Thoracic aorta (tissue), 2 donors: ENCODE results near the gene KIF5C. TPM values are rescaled to one million over a fixed set of nuclear protein-coding genes. Genes with fewer than 3 reads are reported as not detected.

ENCODE experiments used
- ATAC-seq: fragments of 150-250 bp; one replicate; pipeline ENCODE4 v1.8.0; 2017; ENCODE audit warnings: low read depth; ENCODE audit not compliant: insufficient number of reproducible peaks, low FRiP score
- DNase-seq: peaks from one replicate; pipeline ENCODE4 v3.0.0-alpha.2; 2020; ENCODE audit warnings: low spot score
- H3K27ac ChIP-seq, 2 donors: fragments of 200-600 bp; sonication (generic); 1 replicate in 1 of 2; 2 replicates in 1 of 2; pipeline ENCODE4 v1.5.1; 2016; ENCODE audit warnings: mild to moderate bottlenecking in 2 of 2, moderate library complexity in 2 of 2
- H3K27me3 ChIP-seq: fragments of 200-600 bp; sonication (generic); replicated peaks from 2 replicates; pipeline ENCODE4 v1.6.0; 2016; ENCODE audit warnings: mild to moderate bottlenecking; ENCODE audit not compliant: insufficient read depth
- H3K36me3 ChIP-seq: fragments of 200-600 bp; sonication (generic); one replicate; pipeline ENCODE4 v1.5.1; 2016
- H3K4me1 ChIP-seq, 2 donors: fragments of 200-600 bp; sonication (generic); 1 replicate in 1 of 2; 2 replicates in 1 of 2; pipeline versions ENCODE4 v1.5.1 to v1.6.0; 2016; ENCODE audit warnings: low read depth in 2 of 2, mild to moderate bottlenecking in 1 of 2; ENCODE audit not compliant: control insufficient read depth in 1 of 2
- H3K4me3 ChIP-seq: fragments of 200-600 bp; sonication (generic); 2 replicates; pipeline ENCODE4 v1.5.1; 2016; ENCODE audit warnings: mild to moderate bottlenecking
- H3K9me3 ChIP-seq: fragments of 200-600 bp; sonication (generic); 2 replicates; pipeline ENCODE4 v1.5.1; 2016
- CTCF ChIP-seq: fragments of 200-600 bp; sonication (generic); IDR thresholded peaks from one replicate; pipeline ENCODE4 v1.5.1; 2019; ENCODE audit warnings: antibody characterized with exemption
- total RNA-seq, 2 donors: library from RNA; depleted of rRNA; stranded (reverse); fragments of >200 nt; gene quantifications; one replicate each; pipeline versions ENCODE4 v1.1.0 to v1.2.3, GENCODE V29; 2016

Gene KIF5C
- total RNA-seq, 2 donors from 2014 or later: 4.5 to 7.3 TPM

- no peak overlapping the region for H3K4me3 ChIP-seq
- TF ChIP-seq CTCF: no peak
- no peak for ATAC-seq
- H3K4me1 ChIP-seq: no peaks in the 10 kb centered on the region
- no peaks in the 10 kb centered on the region for H3K9me3 ChIP-seq
- no peaks in the 10 kb centered on the region for H3K27me3 ChIP-seq
- no peak for DNase-seq
- H3K36me3 ChIP-seq: no peaks in the 10 kb centered on the region
- H3K27ac ChIP-seq: no peak overlapping the region
These were observed 79.5 kb downstream of the KIF5C start for GRCh38 chr2:148954536-148954935.

- ATAC-seq (no peak), DNase-seq (no peak)
- Histone ChIP-seq H3K4me3 (no peak overlapping the region), H3K4me1 (no peaks in the 10 kb centered on the region), H3K27me3 (no peaks in the 10 kb centered on the region), H3K27ac (no peak overlapping the region), H3K9me3 (no peaks in the 10 kb centered on the region), H3K36me3 (no peaks in the 10 kb centered on the region)
- no peak for TF ChIP-seq CTCF
These were observed 80.8 kb downstream of the KIF5C start for GRCh38 chr2:148955798-148956197.

- Histone ChIP-seq H3K4me1 (no peaks in the 10 kb centered on the region), H3K4me3 (no peak overlapping the region), H3K9me3 (no peaks in the 10 kb centered on the region), H3K27me3 (no peaks in the 10 kb centered on the region), H3K36me3 (no peaks in the 10 kb centered on the region), H3K27ac (no peak overlapping the region)
- DNase-seq (no peak), ATAC-seq (no peak)
- no peak for TF ChIP-seq CTCF
These were observed 82.0 kb downstream of the KIF5C start for GRCh38 chr2:148957023-148957422.

- Histone ChIP-seq H3K27me3 (no peaks in the 10 kb centered on the region), H3K4me3 (no peak overlapping the region), H3K36me3 (no peaks in the 10 kb centered on the region), H3K4me1 (no peaks in the 10 kb centered on the region), H3K27ac (no peak overlapping the region), H3K9me3 (no peaks in the 10 kb centered on the region)
- DNase-seq (no peak), ATAC-seq (no peak)
- no peak for TF ChIP-seq CTCF
These were observed 84.7 kb downstream of the KIF5C start for GRCh38 chr2:148959745-148960144.

- no peak for TF ChIP-seq CTCF
- H3K9me3 ChIP-seq: no peaks in the 10 kb centered on the region
- H3K27me3 ChIP-seq: no peaks in the 10 kb centered on the region
- H3K27ac ChIP-seq: no peak overlapping the region
- H3K36me3 ChIP-seq: no peaks in the 10 kb centered on the region
- no peak overlapping the region for H3K4me3 ChIP-seq
- no peaks in the 10 kb centered on the region for H3K4me1 ChIP-seq
- DNase-seq (no peak), ATAC-seq (no peak)
These were observed 85.5 kb downstream of the KIF5C start for GRCh38 chr2:148960483-148960882.
